ENCODE data around the gene S100PBP.

DNA sequence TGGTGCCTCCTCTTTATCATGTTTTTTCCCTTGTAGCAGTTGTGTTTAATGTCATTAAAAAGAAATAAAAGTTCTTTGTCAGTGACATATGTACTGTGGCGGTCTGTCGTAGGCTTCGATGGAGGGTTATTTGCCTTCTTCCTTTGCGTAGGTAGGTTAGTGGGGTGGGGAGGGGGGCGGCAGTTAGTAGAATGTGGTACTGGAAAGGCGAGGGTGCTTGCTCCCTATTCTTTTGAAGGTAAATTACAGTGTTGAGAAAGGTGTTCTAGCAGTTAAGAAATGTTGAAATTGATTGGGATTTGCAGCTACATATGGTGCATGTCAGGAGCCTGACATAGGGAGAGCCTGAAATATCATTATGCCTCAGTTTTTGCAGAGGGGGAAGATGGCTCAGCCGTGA, 41.3 kb downstream of the S100PBP start:
- no peak for TF ChIP-seq CREB1 (IDR thresholded peaks at IDR 0.05; ENCODE audit: low read depth)
- TF ChIP-seq, protein P1, sequence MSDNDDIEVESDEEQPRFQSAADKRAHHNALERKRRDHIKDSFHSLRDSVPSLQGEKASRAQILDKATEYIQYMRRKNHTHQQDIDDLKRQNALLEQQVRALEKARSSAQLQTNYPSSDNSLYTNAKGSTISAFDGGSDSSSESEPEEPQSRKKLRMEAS (IDR thresholded peaks at IDR 0.05): no peak
- no peak for TF ChIP-seq NFIC (IDR thresholded peaks at IDR 0.05)
- TF ChIP-seq, protein P2, sequence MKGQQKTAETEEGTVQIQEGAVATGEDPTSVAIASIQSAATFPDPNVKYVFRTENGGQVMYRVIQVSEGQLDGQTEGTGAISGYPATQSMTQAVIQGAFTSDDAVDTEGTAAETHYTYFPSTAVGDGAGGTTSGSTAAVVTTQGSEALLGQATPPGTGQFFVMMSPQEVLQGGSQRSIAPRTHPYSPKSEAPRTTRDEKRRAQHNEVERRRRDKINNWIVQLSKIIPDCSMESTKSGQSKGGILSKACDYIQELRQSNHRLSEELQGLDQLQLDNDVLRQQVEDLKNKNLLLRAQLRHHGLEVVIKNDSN (IDR thresholded peaks at IDR 0.05): no peak
- no peak for TF ChIP-seq CEBPB (IDR thresholded peaks at IDR 0.05)
- TF ChIP-seq EP300 (IDR thresholded peaks at IDR 0.05; ENCODE audit: borderline replicate concordance): no peak
- TF ChIP-seq TCF12 (IDR thresholded peaks at IDR 0.05; ENCODE audit: low read depth): no peak
- TF ChIP-seq TEAD4 (IDR thresholded peaks at IDR 0.05): no peak
- TF ChIP-seq, protein P3, sequence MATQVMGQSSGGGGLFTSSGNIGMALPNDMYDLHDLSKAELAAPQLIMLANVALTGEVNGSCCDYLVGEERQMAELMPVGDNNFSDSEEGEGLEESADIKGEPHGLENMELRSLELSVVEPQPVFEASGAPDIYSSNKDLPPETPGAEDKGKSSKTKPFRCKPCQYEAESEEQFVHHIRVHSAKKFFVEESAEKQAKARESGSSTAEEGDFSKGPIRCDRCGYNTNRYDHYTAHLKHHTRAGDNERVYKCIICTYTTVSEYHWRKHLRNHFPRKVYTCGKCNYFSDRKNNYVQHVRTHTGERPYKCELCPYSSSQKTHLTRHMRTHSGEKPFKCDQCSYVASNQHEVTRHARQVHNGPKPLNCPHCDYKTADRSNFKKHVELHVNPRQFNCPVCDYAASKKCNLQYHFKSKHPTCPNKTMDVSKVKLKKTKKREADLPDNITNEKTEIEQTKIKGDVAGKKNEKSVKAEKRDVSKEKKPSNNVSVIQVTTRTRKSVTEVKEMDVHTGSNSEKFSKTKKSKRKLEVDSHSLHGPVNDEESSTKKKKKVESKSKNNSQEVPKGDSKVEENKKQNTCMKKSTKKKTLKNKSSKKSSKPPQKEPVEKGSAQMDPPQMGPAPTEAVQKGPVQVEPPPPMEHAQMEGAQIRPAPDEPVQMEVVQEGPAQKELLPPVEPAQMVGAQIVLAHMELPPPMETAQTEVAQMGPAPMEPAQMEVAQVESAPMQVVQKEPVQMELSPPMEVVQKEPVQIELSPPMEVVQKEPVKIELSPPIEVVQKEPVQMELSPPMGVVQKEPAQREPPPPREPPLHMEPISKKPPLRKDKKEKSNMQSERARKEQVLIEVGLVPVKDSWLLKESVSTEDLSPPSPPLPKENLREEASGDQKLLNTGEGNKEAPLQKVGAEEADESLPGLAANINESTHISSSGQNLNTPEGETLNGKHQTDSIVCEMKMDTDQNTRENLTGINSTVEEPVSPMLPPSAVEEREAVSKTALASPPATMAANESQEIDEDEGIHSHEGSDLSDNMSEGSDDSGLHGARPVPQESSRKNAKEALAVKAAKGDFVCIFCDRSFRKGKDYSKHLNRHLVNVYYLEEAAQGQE (IDR thresholded peaks at IDR 0.05; ENCODE audit: low read depth): no peak
- no peak for TF ChIP-seq TAF1 (IDR thresholded peaks at IDR 0.05; ENCODE audit: low read depth)
- no peak for TF ChIP-seq FOXM1 (IDR thresholded peaks at IDR 0.05; ENCODE audit: borderline replicate concordance, low read depth)
- no peak for TF ChIP-seq YY1 (IDR thresholded peaks at IDR 0.05; ENCODE audit: low read depth)
- TF ChIP-seq RAD21 (IDR thresholded peaks at IDR 0.05; ENCODE audit: low read depth): no peak
- no peak for TF ChIP-seq EGR1 (IDR thresholded peaks at IDR 0.05)

Data from Ishikawa (cell line).